BJ (cell line): ENCODE results near the gene PPP2R5C. TPM values are rescaled to one million over a fixed set of nuclear protein-coding genes. Genes with fewer than 3 reads are reported as not detected.

Experiments
- CTCF ChIA-PET: fragments of 350-600 bp; formaldehyde crosslinking; extraction: SDS; loops from one replicate; lab custom pipeline; 2021; ENCODE audit warnings: antibody characterized with exemption, inconsistent platforms; lab: Yijun Ruan, JAX
- POLR2A ChIA-PET: fragments of 300-600 bp; sonication (Branson Sonifier 250); formaldehyde crosslinking; extraction: SDS; loops from one replicate; lab custom pipeline; 2021; ENCODE audit warnings: antibody characterized with exemption; lab: Charles Lee
- DNase-seq: peaks from one replicate; pipeline ENCODE4 v3.0.0-alpha.2; 2011; ENCODE audit warnings: low read depth
- H3K27me3 ChIP-seq: 2 replicates; pipeline ENCODE4 v1.6.0; 2011; ENCODE audit warnings: low read length; ENCODE audit not compliant: control insufficient read depth, insufficient read depth
- H3K36me3 ChIP-seq: 2 replicates; pipeline ENCODE4 v1.5.1; 2011; ENCODE audit warnings: low read length; ENCODE audit not compliant: control insufficient read depth, insufficient read depth
- H3K4me3 ChIP-seq: 2 replicates; pipeline ENCODE4 v1.5.1; 2011; ENCODE audit warnings: low read depth, mild to moderate bottlenecking, control low read depth, low read length
- CTCF ChIP-seq: IDR thresholded peaks from 2 replicates; pipeline ENCODE4 v1.5.1; 2011; ENCODE audit warnings: low read depth, mild to moderate bottlenecking, control low read depth, inconsistent platforms, low read length, moderate library complexity; ENCODE audit not compliant: insufficient read depth
- polyA plus RNA-seq: library from polyadenylated mRNA; depleted of rRNA; stranded (reverse); fragments of >200 nt; gene quantifications from 2 replicates; pipeline ENCODE4 v1.2.3, GENCODE V29; 2011

Gene PPP2R5C
- polyA plus RNA-seq, 1 experiment = 55.8 TPM

- no peak for DNase-seq
- no peak for TF ChIP-seq CTCF
- no peaks in the 10 kb centered on the region for H3K27me3 ChIP-seq
- CTCF ChIA-PET = interaction anchor here (1.0 to 3.2 kb wide), 2 partner anchors 11 to 134 kb away, joined by 4 to 10 read pairs; no protein-coding TSS in a partner anchor
- POLR2A ChIA-PET = no interaction called here
- H3K4me3 ChIP-seq = no peak overlapping the region
- peaks cover under 1% of the 10 kb centered on the region; the same call in 1 of the 2 replicates for H3K36me3 ChIP-seq
Observed at GRCh38 chr14:101963052-101963451, 201.5 kb downstream of the PPP2R5C start.

- ChIA-PET POLR2A (no interaction called here), CTCF (interaction anchor here (0.9 to 1.0 kb wide), 2 partner anchors 12 to 133 kb away, joined by 3 to 4 read pairs; no protein-coding TSS in a partner anchor)
- Histone ChIP-seq H3K4me3 (no peak overlapping the region), H3K27me3 (no peaks in the 10 kb centered on the region), H3K36me3 (peaks cover 2% of the 10 kb centered on the region)
- no peak for TF ChIP-seq CTCF
- no peak for DNase-seq
Observed at GRCh38 chr14:101963656-101964296, 202.3 kb downstream of the PPP2R5C start.

- TF ChIP-seq CTCF = no peak
- Histone ChIP-seq H3K4me3 (peak within 1 kb of the TSS; percentile 100), H3K27me3 (no peaks in the 10 kb centered on the region), H3K36me3 (peaks cover 4% of the 10 kb centered on the region)
- ChIA-PET CTCF (interaction anchor here (0.8 to 1.0 kb wide), 3 partner anchors 9 to 132 kb away, joined by 3 read pairs; no protein-coding TSS in a partner anchor), POLR2A (no interaction called here)
- no peak for DNase-seq
Observed at GRCh38 chr14:101964297-101965180, 203.0 kb downstream of the PPP2R5C start, which contains the start of gene DYNC1H1. DYNC1H1 (plus strand) TSS chr14:101964573; CDS start chr14:101964692, 119 bp downstream.

GRCh38 chr14:101965181-101965544, 203.7 kb downstream of the PPP2R5C start:
- Histone ChIP-seq H3K36me3 (peaks cover 4% of the 10 kb centered on the region), H3K4me3 (peak overlapping the region; percentile 100), H3K27me3 (no peaks in the 10 kb centered on the region)
- TF ChIP-seq CTCF = no peak
- POLR2A ChIA-PET = interaction anchor here (0.5 kb wide), 1 partner anchor 16 kb away, joined by 4 read pairs; no protein-coding TSS in a partner anchor
- CTCF ChIA-PET = interaction anchor here (0.8 to 1.2 kb wide), 3 partner anchors 9 to 132 kb away, joined by 3 read pairs; no protein-coding TSS in a partner anchor
- no peak for DNase-seq
